Measurements from ENCODE around the gene AOAH.

AOAH gene

GRCh38 chr7:36545291-36545690 lies 179.0 kb downstream of the AOAH start:
- no peaks in the 10 kb centered on the region for H3F3A ChIP-seq (ENCODE audit: control insufficient read depth, insufficient read depth)
- no peaks in the 10 kb centered on the region for H3K36me3 ChIP-seq (ENCODE audit: control insufficient read depth, low read length)
- H3K9me3 ChIP-seq (ENCODE audit: control insufficient read depth, insufficient read depth, low read length), result no peaks in the 10 kb centered on the region
- no peak overlapping the region for H3K27ac ChIP-seq (ENCODE audit: low read depth, low read length)
- H3K9me2 ChIP-seq (replicated peaks; ENCODE audit: control insufficient read depth, low read length), result no peaks in the 10 kb centered on the region
- H3K4me3 ChIP-seq (ENCODE audit: low read length), result no peak overlapping the region
- H3K27me3 ChIP-seq (ENCODE audit: control insufficient read depth, low read length), result peaks cover 7% of the 10 kb centered on the region; the same call in 1 of the 2 replicates
- no peaks in the 10 kb centered on the region for H4K20me1 ChIP-seq (ENCODE audit: control insufficient read depth, insufficient read depth, low read depth, low read length)
- no peaks in the 10 kb centered on the region for H3K79me2 ChIP-seq (ENCODE audit: control insufficient read depth, low read length)
- TF ChIP-seq CTCF (IDR thresholded peaks at IDR 0.05; ENCODE audit: low read depth, low read length, poor library complexity, severe bottlenecking), result no peak
- TF ChIP-seq EZH2phosphoT487 (IDR thresholded peaks at IDR 0.05; ENCODE audit: borderline replicate concordance, low read length), result no peak
- no peak overlapping the region for H3K4me2 ChIP-seq (ENCODE audit: low read length)
- no peaks in the 10 kb centered on the region; the same call in 1 of the 2 replicates for H3K4me1 ChIP-seq (ENCODE audit: control insufficient read depth, low read length)

- no peaks in the 10 kb centered on the region for H3K9me2 ChIP-seq (replicated peaks; ENCODE audit: control insufficient read depth, low read length)
- no peak overlapping the region for H3K27ac ChIP-seq (ENCODE audit: low read depth, low read length)
- H3K4me3 ChIP-seq (ENCODE audit: low read length), result no peak overlapping the region
- no peaks in the 10 kb centered on the region for H3K9me3 ChIP-seq (ENCODE audit: control insufficient read depth, insufficient read depth, low read length)
- H3F3A ChIP-seq (ENCODE audit: control insufficient read depth, insufficient read depth), result no peaks in the 10 kb centered on the region
- no peak for TF ChIP-seq EZH2phosphoT487 (IDR thresholded peaks at IDR 0.05; ENCODE audit: borderline replicate concordance, low read length)
- H3K4me1 ChIP-seq (ENCODE audit: control insufficient read depth, low read length), result no peaks in the 10 kb centered on the region
- H3K36me3 ChIP-seq (ENCODE audit: control insufficient read depth, low read length), result no peaks in the 10 kb centered on the region
- H4K20me1 ChIP-seq (ENCODE audit: control insufficient read depth, insufficient read depth, low read depth, low read length), result no peaks in the 10 kb centered on the region
- H3K79me2 ChIP-seq (ENCODE audit: control insufficient read depth, low read length), result no peaks in the 10 kb centered on the region
- H3K27me3 ChIP-seq (ENCODE audit: control insufficient read depth, low read length), result peaks cover 7% of the 10 kb centered on the region; the same call in 1 of the 2 replicates
- H3K4me2 ChIP-seq (ENCODE audit: low read length), result no peak overlapping the region
These were observed 186.2 kb downstream of the AOAH start for GRCh38 chr7:36538126-36538525.

GRCh38 chr7:36535866-36536664 lies 188.2 kb downstream of the AOAH start:
- H3K4me2 ChIP-seq (ENCODE audit: low read length), result no peak overlapping the region
- H4K20me1 ChIP-seq (ENCODE audit: control insufficient read depth, insufficient read depth, low read depth, low read length), result no peaks in the 10 kb centered on the region
- H3K79me2 ChIP-seq (ENCODE audit: control insufficient read depth, low read length), result no peaks in the 10 kb centered on the region
- TF ChIP-seq CTCF (IDR thresholded peaks at IDR 0.05; ENCODE audit: low read depth, low read length, poor library complexity, severe bottlenecking) (no peak), EZH2phosphoT487 (IDR thresholded peaks at IDR 0.05; ENCODE audit: borderline replicate concordance, low read length) (no peak)
- no peaks in the 10 kb centered on the region for H3K36me3 ChIP-seq (ENCODE audit: control insufficient read depth, low read length)
- H3K27ac ChIP-seq (ENCODE audit: low read depth, low read length), result no peak overlapping the region
- no peaks in the 10 kb centered on the region for H3K9me3 ChIP-seq (ENCODE audit: control insufficient read depth, insufficient read depth, low read length)
- H3K4me1 ChIP-seq (ENCODE audit: control insufficient read depth, low read length), result no peaks in the 10 kb centered on the region
- no peak overlapping the region for H3K4me3 ChIP-seq (ENCODE audit: low read length)
- H3F3A ChIP-seq (ENCODE audit: control insufficient read depth, insufficient read depth), result no peaks in the 10 kb centered on the region
- peaks cover 3% of the 10 kb centered on the region; the same call in 1 of the 2 replicates for H3K27me3 ChIP-seq (ENCODE audit: control insufficient read depth, low read length)
- no peaks in the 10 kb centered on the region for H3K9me2 ChIP-seq (replicated peaks; ENCODE audit: control insufficient read depth, low read length)

GRCh38 chr7:36533717-36534116 lies 190.6 kb downstream of the AOAH start:
- TF ChIP-seq EZH2phosphoT487 (IDR thresholded peaks at IDR 0.05; ENCODE audit: borderline replicate concordance, low read length) (no peak), CTCF (IDR thresholded peaks at IDR 0.05; ENCODE audit: low read depth, low read length, poor library complexity, severe bottlenecking) (no peak)
- Histone ChIP-seq H3K4me2 (ENCODE audit: low read length) (no peak overlapping the region), H3K4me1 (ENCODE audit: control insufficient read depth, low read length) (no peaks in the 10 kb centered on the region), H3K4me3 (ENCODE audit: low read length) (no peak overlapping the region), H4K20me1 (ENCODE audit: control insufficient read depth, insufficient read depth, low read depth, low read length) (no peaks in the 10 kb centered on the region), H3K36me3 (ENCODE audit: control insufficient read depth, low read length) (no peaks in the 10 kb centered on the region), H3K79me2 (ENCODE audit: control insufficient read depth, low read length) (no peaks in the 10 kb centered on the region), H3F3A (ENCODE audit: control insufficient read depth, insufficient read depth) (no peaks in the 10 kb centered on the region), H3K9me2 (replicated peaks; ENCODE audit: control insufficient read depth, low read length) (no peaks in the 10 kb centered on the region), H3K27me3 (ENCODE audit: control insufficient read depth, low read length) (peaks cover 6% of the 10 kb centered on the region; the same call in 1 of the 2 replicates), H3K9me3 (ENCODE audit: control insufficient read depth, insufficient read depth, low read length) (no peaks in the 10 kb centered on the region), H3K27ac (ENCODE audit: low read depth, low read length) (no peak overlapping the region)

Data from DOHH2 (cell line).